NCI-H774 (cell line): Measurements from ENCODE around the gene ME3.

Experiments
- DNase-seq: peaks from one replicate; lab custom pipeline; 2025; lab: John Stamatoyannopoulos, UW

Gene ME3

DNA sequence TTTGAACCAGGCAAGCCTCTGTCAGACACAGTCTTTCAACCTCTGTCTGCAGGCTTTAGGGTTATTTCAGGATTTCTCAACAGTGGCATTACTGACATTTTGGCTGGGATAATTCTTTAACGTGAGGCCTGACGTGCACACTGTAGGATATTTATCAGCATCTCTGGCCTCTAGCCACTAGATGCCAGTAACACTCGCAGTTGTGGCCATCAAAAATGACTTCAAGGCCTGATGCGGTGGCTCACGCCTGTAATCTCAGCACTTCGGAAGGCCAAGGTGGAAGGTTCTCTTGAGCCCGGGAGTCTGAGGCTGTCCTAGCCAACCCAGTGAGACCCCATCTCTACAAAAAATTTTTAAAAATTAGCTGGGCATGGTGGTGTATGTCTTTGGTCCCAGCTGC is 184.7 kb downstream of the ME3 start:
- no peak for DNase-seq

DNA sequence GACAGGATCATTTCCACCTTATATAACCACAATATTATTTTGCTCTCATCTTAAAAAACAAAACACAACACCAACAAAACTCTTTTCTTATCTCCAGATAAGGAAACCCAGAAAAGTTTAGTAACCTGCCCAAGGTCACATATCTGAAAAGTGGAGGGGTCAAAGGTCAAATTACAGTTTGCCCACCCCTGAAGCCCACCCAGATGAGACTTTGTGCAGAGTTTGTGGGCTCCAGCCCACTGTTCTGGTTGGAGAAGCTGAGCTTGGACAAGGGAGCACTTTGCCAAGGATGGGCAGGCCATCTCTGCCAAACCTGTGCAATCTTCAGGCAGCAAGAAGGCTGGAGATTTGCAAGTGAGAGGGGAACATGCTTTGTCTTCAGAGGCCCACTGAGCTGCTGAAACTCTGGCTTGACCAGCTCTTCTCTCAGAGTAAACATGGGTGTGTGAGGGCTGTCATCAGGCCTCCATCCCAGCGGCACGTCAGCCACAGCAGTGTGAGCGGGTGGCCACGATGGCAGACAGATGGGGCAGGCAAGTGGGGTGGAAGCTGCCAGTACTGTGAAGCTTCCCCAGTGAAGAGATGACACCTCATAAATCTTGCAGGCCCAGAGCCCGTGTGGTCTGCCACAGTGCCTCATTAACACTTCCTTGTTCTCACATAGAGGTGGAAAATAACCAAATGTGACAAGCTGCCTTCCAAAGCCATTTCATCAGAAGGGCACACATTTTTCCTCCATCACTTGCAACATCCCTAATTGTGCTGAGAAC is 186.0 kb downstream of the ME3 start:
- no peak for DNase-seq

DNA sequence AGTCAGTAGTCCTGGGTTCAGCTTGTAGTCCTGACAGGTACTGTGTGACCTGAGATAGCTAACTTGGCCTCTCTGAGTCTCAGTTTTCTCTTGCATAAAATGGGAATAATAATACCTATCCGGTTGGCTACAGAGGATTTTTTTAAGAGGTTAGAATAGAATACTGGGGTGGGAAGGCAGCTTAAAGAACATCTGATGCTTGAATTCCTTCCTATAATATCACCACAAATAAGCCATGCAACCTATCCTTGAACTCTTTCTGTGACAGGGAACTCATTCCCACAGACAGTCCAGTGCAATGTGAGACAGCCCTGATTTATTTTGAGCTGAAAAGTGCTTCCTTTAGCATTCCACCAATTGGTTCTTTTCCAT is 187.6 kb downstream of the ME3 start:
- DNase-seq: no peak

DNA sequence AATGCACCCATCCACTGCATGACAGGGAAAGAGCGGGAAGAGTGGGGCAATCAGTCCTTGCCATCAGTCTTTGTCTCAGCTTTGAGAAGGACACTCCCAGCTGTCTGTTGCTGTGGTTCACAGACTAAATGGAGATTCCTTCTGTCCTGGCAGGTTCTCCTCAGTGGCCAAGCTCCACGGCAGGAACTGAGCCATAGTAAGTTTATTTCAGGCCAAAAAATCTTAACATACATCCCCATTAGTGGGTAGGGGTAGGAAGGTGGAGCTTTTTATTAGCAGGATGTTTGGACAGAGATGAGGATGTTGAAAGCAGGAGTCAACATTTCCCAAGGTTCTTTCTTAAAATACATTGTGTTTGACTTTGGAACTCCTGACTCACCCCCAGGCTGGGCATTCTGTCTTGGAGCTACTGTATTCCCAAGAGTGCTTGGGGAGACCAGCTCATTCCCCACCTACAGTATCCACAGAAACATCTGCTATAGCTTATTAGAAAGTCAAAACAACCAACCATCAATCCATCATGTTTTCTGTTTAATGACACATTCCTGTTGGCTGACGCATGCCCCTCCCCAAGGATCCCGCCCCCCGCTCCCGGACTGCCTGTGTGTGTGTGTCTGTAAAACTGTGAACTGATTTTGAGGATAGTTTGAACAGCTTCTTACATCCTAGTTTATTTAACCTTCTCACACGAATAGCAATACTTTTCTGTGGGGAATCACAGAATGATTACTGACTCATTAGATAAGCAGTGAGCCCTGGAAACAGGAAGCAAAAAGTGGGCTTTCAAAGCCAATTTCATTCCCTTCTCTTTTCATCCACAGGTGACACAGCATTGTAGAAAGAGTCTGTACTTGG is 188.2 kb downstream of the ME3 start:
- DNase-seq: no peak

DNA sequence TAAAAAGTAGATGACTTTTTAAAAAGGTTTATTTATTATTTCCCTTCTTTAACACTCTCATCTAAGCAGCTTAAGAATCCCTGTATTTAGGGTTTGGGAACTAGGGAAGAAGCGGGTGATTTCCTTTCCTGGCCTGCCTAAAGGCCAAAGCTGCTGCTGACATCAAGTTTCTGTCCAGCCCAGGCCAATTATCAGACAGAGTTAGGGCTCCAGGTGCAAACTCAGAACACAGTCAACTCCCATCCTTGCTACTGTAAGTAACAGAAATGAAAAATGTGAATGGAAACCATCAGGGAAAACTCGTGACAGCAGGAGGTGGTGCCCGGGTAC is 188.8 kb downstream of the ME3 start:
- DNase-seq: no peak

DNA sequence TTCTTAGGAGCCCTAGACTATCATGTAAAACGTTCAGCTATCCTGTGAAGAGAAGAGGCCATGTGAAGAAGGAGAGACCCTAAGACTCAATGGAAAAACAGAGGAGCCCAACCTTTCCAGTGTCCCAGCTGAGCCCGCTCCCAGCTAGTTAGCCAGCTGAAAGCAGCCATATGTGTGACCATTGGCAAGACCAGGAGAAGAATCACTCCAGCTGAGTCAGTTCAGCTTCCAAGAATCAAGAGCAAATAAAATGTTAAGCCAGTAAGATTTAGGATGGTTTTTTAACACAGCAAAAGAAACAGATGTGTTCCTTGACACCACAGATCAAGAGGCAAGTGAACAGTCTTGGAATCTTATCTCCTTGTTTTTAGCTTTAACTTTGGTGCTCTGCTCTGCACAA is 189.7 kb downstream of the ME3 start:
- DNase-seq: no peak

DNA sequence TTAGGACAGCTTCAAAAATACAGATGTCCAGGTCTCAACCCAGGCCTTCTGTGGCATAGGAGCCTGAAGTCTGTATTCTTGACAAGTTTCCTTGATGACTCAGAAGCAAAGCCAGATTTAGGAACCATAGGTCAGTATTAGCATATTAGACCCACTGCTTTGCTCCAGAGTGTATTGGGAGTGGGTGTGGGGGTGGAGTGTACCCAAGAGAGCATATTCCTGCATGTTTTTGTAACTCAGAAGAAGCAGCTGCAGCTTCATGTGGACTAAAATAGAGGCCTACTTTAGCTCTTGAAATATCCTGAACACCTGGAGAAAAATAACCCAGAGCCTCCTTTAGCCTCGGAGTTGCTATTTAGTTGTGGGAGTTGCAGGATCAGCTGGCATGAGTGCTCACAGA is 191.0 kb downstream of the ME3 start:
- no peak for DNase-seq

DNA sequence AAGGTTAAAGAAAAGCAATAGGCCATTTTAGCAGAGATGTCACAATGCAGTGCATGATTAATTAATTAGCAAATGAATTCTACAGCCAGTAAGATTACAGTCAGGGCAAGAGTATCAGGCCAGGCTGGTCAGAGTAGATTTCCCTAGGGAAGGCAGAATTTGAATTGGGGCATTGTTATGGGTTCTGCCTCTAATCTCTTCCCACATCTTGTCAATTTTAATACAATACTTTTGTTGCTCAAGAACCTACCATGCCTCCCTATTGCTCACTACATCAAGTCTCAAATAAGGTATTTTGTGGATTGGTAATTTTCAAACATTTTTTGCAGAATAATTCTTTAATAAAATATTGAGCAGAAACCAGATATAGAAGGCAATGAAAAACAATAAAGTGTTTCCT is 194.1 kb downstream of the ME3 start:
- DNase-seq: no peak

DNA sequence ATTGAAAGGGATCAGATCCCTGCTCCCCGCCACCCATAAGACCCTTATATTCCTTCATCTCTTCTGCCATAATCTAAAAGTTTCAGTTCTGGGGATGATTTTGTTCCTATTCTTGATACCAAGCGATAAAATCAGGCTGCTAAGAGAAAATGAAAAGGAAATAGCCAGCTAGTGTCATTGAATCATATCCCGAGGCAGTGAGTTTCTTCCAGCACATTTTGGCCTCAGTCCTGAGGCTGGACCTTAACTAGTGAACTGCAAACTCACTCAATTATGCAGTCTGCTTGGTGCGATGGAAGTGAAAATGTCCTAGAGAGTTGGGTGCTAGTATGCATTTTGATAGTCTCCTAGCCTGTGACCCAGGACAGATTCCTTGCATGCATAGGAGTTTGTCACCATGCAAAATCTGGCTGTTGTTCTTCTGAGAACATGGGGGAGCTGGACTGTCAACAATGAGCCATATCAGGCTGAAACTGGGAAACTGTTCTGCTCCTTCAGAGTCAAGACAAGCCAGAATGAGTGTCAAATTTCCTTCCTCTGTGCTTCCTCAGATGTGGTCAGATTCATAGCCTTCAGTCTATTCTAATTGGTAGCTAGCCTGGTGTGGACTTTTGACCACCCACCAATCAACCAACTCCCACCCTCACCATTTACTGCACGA is 194.8 kb downstream of the ME3 start:
- no peak for DNase-seq

DNA sequence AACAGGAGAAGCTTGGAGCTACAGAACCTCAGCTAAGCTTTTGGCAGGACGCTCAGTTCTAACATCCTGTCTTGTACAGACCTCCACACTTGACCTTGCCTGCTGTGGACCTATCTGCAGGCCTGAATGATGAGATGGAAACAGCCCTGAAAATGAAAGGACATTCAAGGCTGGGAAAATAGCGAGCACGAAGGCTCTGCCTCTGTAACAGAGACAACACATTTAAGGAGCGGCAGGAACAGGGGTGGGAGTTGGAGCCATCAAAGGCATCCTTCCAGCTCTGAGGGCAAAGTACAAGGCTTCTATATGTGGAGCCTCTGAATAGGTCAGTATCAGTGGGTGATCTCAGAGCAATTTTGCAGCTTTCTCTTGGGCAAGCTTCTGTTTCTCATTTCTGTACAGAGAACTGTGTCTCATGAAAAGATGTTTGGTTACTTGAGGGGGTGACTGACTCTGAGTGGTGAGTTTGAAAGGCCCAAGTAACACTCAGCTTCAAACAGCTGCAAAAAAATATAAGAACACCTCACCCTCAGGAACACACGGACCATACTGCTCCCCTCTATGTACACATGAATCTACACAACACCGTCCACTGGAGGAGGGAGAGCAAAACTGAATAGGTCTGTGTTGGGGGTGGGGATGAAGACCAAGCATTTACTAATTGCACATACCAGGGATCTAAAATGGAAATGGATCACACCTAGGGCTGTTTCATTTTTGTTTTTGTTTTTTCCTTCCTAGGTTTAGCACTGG is 196.1 kb downstream of the ME3 start:
- no peak for DNase-seq

DNA sequence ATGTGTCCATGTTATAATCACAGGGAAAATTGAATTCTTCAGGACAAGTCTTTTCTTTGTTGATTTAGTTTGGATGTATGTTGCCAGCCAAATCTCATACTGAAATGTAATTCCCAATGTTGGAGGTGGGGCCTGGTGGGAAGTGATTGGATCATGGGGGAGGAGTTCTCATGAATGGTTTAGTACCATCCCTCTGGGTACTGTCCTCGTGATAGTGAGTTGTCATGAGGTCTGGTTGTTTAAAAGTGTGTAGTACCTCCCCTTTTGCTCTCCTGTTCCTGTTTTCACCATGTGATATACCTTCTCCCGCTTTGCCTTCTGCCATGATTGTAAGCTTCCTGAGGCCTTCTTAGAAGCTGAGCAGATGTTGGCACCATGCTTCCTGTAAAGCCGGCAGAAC is 197.4 kb downstream of the ME3 start:
- no peak for DNase-seq

DNA sequence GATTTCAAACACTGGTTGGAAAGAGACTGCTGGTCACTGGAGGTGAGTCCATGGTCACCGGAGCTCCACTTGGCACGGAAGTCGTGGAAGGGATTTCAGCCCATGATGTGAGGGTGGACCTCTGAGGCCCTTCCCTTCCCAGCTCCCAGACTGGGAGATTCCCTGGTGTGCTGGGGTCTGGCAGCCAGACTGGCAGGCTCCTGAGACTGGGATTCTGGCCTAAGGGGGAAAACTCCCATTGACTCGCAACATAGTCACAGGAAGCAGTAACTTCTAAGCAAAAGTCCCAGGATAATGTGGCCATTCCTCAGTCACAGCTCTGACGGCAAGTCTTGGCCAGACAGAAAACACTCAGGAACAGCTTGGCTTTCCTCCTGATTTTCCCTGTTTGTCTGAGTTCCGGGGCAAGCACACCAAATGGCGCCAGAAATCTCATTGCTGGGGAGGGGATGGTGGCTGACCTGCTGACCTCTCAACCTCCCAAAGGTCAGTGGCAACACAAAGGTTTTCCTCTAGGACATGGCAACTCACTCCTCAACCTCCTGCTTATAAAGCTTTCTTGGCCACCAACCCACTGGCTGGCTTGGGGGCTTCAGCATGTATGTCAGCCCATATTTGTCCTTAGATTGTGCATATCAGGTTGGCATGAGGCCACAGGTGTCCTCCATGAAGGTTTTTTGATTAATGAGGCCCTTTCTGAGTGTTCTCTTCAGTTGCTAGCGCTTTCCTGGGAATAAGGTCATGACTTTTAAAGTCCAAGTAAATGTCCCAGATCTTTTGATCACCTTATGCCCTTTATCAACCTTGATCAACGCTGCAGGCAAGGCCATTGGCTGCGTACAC is 198.2 kb downstream of the ME3 start:
- no peak for DNase-seq

DNA sequence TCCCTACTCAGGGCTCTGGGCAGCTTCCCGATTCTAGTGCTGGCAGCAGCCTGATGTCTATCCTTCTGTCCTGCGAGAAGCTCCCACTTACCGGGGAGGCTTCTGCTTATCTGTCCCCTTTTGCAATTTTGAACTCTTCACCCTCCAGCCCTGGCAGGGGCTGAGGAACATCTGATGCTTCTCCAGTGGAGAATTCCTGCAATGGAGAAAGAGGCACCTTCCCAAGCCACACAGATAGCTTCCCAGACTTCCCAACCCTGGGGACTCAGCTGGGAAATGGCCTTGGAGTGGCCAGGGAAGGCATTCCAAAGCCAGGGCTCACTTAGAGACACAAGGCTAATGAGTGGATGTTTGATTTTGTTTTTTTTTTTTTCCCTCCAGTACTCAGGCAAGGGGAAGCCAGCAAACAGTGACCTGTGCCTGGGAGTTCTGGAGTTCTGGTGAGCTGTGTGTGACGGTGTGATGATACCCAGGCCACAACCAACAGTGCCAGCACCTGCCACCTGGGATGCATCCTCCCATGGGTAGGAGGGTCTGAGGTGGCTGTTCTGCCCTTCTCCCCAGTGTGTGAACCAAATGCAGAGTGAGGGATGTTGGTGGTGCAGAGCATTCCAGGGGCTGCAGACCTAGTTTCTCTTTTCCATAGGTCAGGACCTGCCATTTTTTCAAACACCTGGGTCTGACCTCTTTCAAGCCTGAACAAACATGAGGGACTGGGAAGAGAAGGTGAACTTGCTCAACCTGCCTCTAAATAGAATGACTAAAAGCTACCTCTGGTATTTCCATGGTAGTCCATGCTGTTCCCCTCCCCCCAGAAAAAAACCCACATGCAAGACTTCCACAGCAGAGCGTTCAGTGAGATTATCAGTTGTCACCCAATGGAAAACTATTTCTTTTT is 202.7 kb downstream of the ME3 start:
- no peak for DNase-seq

DNA sequence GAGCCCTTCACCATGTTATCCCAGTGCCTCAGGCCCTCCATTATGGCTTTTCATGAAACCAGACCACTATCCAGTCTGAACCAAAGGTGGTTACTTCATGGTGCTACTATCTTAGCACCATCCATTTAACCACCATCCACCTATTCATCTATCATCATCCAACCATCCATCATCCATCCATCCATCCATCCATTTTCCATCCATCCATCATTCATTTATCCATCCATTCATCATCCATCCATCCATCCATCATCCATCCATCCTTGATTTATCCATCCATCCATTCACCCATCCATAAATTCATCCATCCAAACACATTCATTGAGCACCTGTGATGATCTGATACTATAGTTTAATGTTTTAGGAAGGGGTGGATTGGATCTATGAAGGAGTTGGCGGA is 204.2 kb downstream of the ME3 start:
- DNase-seq: no peak

DNA sequence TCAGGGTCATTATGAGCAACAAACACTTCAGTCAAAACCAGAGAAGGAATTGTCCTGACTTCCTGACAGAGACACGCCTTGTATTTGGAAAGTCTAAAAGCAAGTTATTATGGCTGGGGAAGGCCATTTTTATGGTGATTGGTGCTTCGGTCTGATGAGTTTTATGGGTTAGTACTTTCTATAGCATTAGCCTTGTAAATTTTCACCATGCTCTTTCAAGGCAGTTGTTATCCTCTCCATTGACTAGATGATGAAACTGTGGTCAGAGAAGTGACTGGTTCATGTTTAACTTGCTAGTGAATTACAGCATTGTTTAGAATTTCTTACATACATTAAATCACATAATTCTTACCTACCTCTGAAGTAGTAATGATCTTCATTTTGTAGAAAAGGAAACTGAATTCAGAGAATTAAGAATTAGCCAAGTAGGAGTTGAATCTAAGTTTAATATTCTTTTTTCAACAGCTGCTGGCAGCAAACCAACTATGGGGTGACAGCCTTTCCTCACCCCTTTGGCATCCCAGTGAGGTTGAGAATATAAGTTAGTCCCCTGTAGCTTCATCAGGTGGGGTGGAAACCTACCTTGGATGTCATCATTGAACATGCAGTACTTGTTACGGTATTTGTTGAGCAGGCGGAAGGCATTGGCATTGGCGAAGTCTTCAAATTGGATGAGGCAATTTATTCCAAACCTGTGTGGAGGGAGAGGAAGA is 207.8 kb downstream of the ME3 start:
- DNase-seq: no peak

DNA sequence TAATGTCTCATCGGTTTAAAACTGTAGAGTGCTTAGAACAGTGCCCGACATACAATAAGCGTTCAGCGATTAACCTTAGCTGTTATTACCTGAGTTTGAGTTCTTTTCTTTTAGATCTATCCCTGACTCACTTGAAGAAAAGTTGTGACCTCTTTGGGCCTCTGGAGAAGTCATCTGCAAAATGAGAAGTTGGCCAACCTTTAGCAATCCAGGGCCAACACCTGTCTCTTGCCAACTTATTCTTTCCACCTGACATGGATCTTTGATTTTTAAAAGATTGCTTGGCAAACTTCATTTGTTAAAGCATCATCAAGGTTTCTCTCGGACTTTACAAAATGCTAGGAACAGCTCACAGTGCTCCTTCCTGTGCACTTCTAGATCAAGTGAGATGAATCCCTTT is 208.5 kb downstream of the ME3 start:
- no peak for DNase-seq

DNA sequence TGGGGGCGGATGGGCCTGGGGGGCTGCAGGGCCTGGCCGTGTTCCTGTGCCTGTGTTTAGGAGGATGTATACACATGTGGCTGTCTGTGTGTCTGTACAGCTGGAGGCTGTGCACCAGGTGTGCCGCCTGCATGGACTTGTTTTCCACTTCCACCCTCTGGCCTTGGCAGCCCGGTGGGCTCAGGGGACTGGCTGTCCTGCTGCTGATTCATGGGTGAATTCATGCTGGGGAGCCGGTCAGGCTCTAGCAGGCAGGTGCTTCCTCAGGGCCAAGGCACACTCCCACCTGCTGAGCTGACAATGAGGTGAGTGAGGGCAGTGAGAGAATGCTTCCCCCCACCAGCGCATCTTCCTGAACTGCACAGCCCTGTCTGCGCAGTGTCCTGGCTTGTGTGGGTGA is 209.3 kb downstream of the ME3 start:
- no peak for DNase-seq

DNA sequence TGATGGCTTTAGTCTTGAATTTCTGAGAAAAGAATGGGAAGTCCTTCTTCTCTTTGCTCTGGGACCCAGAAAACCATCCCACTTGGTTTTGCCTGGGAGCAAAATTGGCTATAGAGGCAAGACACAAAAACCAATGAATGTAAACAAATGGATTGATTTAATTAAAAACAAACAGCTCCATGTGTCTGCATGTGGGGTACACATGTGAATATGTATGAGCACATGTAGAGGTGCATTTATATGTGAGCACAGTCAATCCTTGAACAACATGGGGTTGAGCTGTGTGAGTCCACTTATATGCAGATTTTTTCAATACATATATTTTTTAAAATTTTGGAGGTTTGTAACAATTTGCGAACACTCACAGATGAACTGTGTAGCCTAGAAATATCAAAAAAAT is 210.5 kb downstream of the ME3 start:
- DNase-seq: no peak

DNA sequence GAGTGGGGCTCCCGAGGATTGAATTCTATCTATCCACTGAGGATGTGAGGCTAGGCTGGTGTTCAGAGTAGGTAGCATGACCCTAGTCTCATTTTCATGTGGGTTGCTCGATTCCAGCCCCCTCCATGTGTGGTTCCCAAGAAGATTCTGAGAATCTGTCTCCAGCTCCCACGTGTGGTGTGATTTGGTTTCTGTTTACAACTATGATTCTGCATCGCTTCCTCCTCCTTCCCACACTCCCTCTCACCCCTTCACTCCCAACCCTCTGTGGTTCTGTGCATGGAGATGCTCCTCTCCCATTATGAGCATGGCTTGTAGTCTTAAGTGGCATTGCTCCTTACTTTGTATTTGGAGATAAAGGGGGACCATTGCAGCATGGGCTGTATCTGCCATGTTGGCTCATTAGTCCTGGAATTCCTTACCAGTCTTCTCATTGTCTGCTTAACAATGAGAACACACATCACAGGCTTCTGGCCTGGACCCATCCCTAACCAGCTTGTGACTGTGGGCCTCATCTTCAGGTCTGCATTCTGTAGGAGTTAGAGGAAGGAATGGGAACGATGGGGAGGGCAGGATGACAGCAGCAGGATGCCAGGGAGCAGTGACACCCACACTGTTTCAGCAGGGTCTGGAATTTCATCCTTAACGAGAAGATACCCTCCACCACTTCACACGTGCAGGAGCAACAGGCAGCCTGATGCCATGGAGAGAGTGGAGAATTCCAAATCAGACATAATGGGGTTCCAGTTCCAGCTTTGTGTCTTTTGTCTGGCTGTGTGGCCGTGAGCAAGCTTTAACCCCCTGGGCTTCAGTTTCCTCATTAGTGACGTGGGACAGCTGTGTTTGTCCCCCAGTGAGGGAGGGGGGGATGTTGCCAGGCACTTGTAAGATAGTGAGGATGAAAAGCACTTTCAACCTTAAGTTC is 211.7 kb downstream of the ME3 start:
- no peak for DNase-seq
